Mucosa of descending colon (tissue), 3 donors: Measurements from ENCODE around the gene PKP1. TPM values are rescaled to one million over a fixed set of nuclear protein-coding genes. Genes with fewer than 3 reads are reported as not detected.

Experiments used
- ATAC-seq: fragments of 200-7000 bp; cut with Tn5 transposase; one replicate; pipeline ENCODE4 v1.9.1; 2020; ENCODE audit warnings: mild to moderate bottlenecking, moderate library complexity
- DNase-seq, 3 donors: peaks; one replicate each; pipeline ENCODE4 v3.0.0-alpha.2; 2020
- H3K36me3 ChIP-seq: fragments of 200-600 bp; one replicate; pipeline ENCODE4 v1.8.0; 2021; ENCODE audit warnings: low read depth, mild to moderate bottlenecking
- H3K4me1 ChIP-seq: fragments of 200-600 bp; one replicate; pipeline ENCODE4 v1.8.0; 2021; ENCODE audit warnings: low read depth, mild to moderate bottlenecking
- H3K4me3 ChIP-seq: fragments of 200-600 bp; one replicate; pipeline ENCODE4 v1.8.0; 2021; ENCODE audit warnings: mild to moderate bottlenecking
- H3K9me3 ChIP-seq: fragments of 200-600 bp; one replicate; pipeline ENCODE4 v1.8.0; 2021; ENCODE audit warnings: mild to moderate bottlenecking
- CTCF ChIP-seq: fragments of 200-600 bp; IDR thresholded peaks from one replicate; pipeline ENCODE4 v1.8.0; 2022; ENCODE audit warnings: antibody characterized with exemption, mild to moderate bottlenecking
- intact Hi-C, 2 donors: fragments of 100-400 bp; cut with DNase I in 1 of 2; cut with micrococcal nuclease in 1 of 2; formaldehyde crosslinking; loops; one replicate each; pipeline versions ENCODE4 v1.11.0 to v1.11.1; 2022; cut with DNase I, micrococcal nuclease
- total RNA-seq, 3 donors: library from RNA; stranded (reverse); fragmentation: NEBNext Ultra II Directional in 2 of 3; extraction: Animal tissue kit (Norgen Biotek cat#: 25700) in 2 of 3; gene quantifications; one replicate each; pipeline versions ENCODE4 v1.2.1 to v1.2.4, GENCODE V29; 2021 to 2023
- donor health status: DM: no; HTN: no; CAD: no; lungs with moderate emphysema.
- donor health status: DM: no; HTN: no; CAD: no.
- donor health status: DM: no; HTN: yes; CAD: no.

The PKP1 gene
- total RNA-seq, 3 donors from 2014 or later, result 0.27 to 0.41 TPM; not detected in 1

- no peak for ATAC-seq
- intact Hi-C loops, result no loop called here
- Histone ChIP-seq H3K36me3 (no peaks in the 10 kb centered on the region), H3K4me3 (no peak overlapping the region), H3K9me3 (no peaks in the 10 kb centered on the region), H3K4me1 (no peaks in the 10 kb centered on the region)
- TF ChIP-seq CTCF, result no peak
- DNase-seq, result no peak
Observed at GRCh38 chr1:201319631-201320030, 36.3 kb downstream of the PKP1 start.

GRCh38 chr1:201320168-201320788 lies 37.0 kb downstream of the PKP1 start:
- ATAC-seq, result no peak
- Histone ChIP-seq H3K9me3 (no peaks in the 10 kb centered on the region), H3K36me3 (no peaks in the 10 kb centered on the region), H3K4me1 (no peaks in the 10 kb centered on the region), H3K4me3 (no peak overlapping the region)
- DNase-seq, result no peak
- TF ChIP-seq CTCF, result no peak
- intact Hi-C loops, result no loop called here

- no peak for TF ChIP-seq CTCF
- no peaks in the 10 kb centered on the region for H3K36me3 ChIP-seq
- intact Hi-C loops, result no loop called here
Observed at GRCh38 chr1:201321826-201322390, 38.6 kb downstream of the PKP1 start.

GRCh38 chr1:201322653-201323510 lies 39.6 kb downstream of the PKP1 start:
- intact Hi-C loops, result no loop called here
- ATAC-seq (no peak), DNase-seq (no peak)
- Histone ChIP-seq H3K36me3 (no peaks in the 10 kb centered on the region), H3K4me3 (no peak overlapping the region), H3K4me1 (no peaks in the 10 kb centered on the region), H3K9me3 (no peaks in the 10 kb centered on the region)
- TF ChIP-seq CTCF, result no peak

More at GRCh38 chr1:201321826-201322390, 38.6 kb downstream of the PKP1 start:
- Histone ChIP-seq H3K4me3 (no peak overlapping the region), H3K4me1 (no peaks in the 10 kb centered on the region), H3K9me3 (no peaks in the 10 kb centered on the region)
- DNase-seq (no peak), ATAC-seq (no peak)

GRCh38 chr1:201324306-201324705 lies 41.0 kb downstream of the PKP1 start:
- TF ChIP-seq CTCF, result no peak
- ATAC-seq (no peak), DNase-seq (no peak)
- no peaks in the 10 kb centered on the region for H3K9me3 ChIP-seq
- intact Hi-C loops, result no loop called here
- H3K4me1 ChIP-seq, result no peaks in the 10 kb centered on the region
- H3K36me3 ChIP-seq, result no peaks in the 10 kb centered on the region
- no peak overlapping the region for H3K4me3 ChIP-seq
